Measurements from ENCODE around the gene ZNF778. TPM values are rescaled to one million over a fixed set of nuclear protein-coding genes. Genes with fewer than 3 reads are reported as not detected.

Gene ZNF778
- total RNA-seq, 1 experiment from 2014 or later = 19.5 TPM

DNA sequence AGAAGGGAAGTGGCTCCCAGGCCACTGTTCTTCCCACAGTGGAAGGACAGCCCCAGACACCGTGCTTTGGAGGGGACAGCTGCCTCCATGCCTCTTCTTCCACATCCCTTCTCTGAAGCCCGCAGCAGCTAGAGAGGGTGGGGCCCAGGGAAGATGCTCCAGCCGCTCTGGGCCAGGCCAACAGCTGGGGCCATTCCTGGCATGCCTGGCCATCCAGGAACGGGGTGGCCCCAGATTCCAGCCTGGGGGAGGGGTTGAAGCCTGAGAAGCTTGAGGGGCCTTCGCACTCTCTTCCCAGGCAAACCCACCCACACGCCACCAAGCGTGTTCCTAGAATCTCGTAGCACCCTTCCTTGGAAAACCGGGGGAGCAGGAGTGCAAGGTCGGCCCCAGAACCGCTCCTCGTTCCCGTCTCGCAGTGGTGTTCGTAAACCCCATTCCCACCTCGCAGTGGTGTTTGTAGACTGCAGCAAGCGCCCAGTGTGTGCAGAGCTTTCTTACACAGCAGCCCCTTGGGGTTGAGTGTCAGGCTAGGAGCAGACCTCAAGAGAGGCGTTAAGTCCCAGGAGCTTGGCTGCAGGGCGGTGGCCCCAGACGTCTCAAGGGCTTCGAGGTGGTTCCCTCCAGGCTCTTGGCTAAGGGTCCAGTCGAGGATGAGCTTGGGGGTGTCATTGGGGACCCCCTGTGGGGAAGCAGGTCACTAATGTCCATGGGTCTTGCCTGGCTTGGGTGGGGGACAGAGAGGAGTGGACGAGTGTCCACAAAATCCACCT lies 43.3 kb upstream of the ZNF778 start:
- no peak overlapping the region for H3K4me2 ChIP-seq (ENCODE audit: low read length)
- no peak overlapping the region for H3K4me3 ChIP-seq (replicated peaks in 1 of 2; ENCODE audit: low read depth in 1 of 2, low read length in 2 of 2)
- H2AFZ ChIP-seq (ENCODE audit: low read depth, low read length, poor library complexity, severe bottlenecking) = no peak overlapping the region
- no peaks in the 10 kb centered on the region for H3K27me3 ChIP-seq (ENCODE audit: insufficient read depth, low read length)
- CTCF ChIA-PET = no interaction called here
- H3K9me3 ChIP-seq (ENCODE audit: control insufficient read depth in 1 of 2, insufficient read depth in 1 of 2, low read depth in 1 of 2, low read length in 2 of 2) = no peaks in the 10 kb centered on the region
- no peak for ATAC-seq
- no peak overlapping the region for H3K9ac ChIP-seq (ENCODE audit: low read length)
- H4K20me1 ChIP-seq (ENCODE audit: insufficient read depth) = no peaks in the 10 kb centered on the region
- H3K79me2 ChIP-seq (ENCODE audit: insufficient read depth, low read length) = no peaks in the 10 kb centered on the region
- RAD21 ChIA-PET (ENCODE audit: low non-redundant PET in 1 of 2, low total read pairs in 2 of 2, uncharacterized antibody in 2 of 2, unreplicated experiment in 2 of 2) = no interaction called here
- H3K4me1 ChIP-seq (ENCODE audit: control insufficient read depth in 1 of 2, insufficient read depth in 2 of 2, low read length in 2 of 2) = peaks cover 19 to 23% of the 10 kb centered on the region in 2 experiments
- TF ChIP-seq SIN3A (IDR thresholded peaks at IDR 0.05; ENCODE audit: low read depth) = no peak
- no peak for TF ChIP-seq EGR1 (IDR thresholded peaks at IDR 0.05; ENCODE audit: low read depth)
- TF ChIP-seq, protein P1, sequence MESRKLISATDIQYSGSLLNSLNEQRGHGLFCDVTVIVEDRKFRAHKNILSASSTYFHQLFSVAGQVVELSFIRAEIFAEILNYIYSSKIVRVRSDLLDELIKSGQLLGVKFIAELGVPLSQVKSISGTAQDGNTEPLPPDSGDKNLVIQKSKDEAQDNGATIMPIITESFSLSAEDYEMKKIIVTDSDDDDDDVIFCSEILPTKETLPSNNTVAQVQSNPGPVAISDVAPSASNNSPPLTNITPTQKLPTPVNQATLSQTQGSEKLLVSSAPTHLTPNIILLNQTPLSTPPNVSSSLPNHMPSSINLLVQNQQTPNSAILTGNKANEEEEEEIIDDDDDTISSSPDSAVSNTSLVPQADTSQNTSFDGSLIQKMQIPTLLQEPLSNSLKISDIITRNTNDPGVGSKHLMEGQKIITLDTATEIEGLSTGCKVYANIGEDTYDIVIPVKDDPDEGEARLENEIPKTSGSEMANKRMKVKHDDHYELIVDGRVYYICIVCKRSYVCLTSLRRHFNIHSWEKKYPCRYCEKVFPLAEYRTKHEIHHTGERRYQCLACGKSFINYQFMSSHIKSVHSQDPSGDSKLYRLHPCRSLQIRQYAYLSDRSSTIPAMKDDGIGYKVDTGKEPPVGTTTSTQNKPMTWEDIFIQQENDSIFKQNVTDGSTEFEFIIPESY (IDR thresholded peaks at IDR 0.05; ENCODE audit: extremely low read depth, insufficient replicate concordance, low read length) = no peak
- TF ChIP-seq ZNF274 (IDR thresholded peaks at IDR 0.05; ENCODE audit: low read depth, low read length) = no peak
- TF ChIP-seq CEBPB (IDR thresholded peaks at IDR 0.05; ENCODE audit: low read depth) = no peak
- no peak for TF ChIP-seq CBX3 (IDR thresholded peaks at IDR 0.05; ENCODE audit: low read depth)
- TF ChIP-seq, protein P2, sequence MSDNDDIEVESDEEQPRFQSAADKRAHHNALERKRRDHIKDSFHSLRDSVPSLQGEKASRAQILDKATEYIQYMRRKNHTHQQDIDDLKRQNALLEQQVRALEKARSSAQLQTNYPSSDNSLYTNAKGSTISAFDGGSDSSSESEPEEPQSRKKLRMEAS (IDR thresholded peaks at IDR 0.05) = no peak
- TF ChIP-seq EZH2phosphoT487 (IDR thresholded peaks at IDR 0.05; ENCODE audit: borderline replicate concordance) = no peak
- no peak for TF ChIP-seq FOSL1 (IDR thresholded peaks at IDR 0.05; ENCODE audit: low read depth)
- TF ChIP-seq, protein P3, sequence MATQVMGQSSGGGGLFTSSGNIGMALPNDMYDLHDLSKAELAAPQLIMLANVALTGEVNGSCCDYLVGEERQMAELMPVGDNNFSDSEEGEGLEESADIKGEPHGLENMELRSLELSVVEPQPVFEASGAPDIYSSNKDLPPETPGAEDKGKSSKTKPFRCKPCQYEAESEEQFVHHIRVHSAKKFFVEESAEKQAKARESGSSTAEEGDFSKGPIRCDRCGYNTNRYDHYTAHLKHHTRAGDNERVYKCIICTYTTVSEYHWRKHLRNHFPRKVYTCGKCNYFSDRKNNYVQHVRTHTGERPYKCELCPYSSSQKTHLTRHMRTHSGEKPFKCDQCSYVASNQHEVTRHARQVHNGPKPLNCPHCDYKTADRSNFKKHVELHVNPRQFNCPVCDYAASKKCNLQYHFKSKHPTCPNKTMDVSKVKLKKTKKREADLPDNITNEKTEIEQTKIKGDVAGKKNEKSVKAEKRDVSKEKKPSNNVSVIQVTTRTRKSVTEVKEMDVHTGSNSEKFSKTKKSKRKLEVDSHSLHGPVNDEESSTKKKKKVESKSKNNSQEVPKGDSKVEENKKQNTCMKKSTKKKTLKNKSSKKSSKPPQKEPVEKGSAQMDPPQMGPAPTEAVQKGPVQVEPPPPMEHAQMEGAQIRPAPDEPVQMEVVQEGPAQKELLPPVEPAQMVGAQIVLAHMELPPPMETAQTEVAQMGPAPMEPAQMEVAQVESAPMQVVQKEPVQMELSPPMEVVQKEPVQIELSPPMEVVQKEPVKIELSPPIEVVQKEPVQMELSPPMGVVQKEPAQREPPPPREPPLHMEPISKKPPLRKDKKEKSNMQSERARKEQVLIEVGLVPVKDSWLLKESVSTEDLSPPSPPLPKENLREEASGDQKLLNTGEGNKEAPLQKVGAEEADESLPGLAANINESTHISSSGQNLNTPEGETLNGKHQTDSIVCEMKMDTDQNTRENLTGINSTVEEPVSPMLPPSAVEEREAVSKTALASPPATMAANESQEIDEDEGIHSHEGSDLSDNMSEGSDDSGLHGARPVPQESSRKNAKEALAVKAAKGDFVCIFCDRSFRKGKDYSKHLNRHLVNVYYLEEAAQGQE (IDR thresholded peaks at IDR 0.05; ENCODE audit: low read depth) = no peak
- TF ChIP-seq POLR2AphosphoS5 (IDR thresholded peaks at IDR 0.05; ENCODE audit: low read depth, low read length) = no peak
- no peak for TF ChIP-seq SRF (IDR thresholded peaks at IDR 0.05; ENCODE audit: low read depth)
- intact Hi-C loops (cut with micrococcal nuclease) = no loop called here
- H3K36me3 ChIP-seq (ENCODE audit: control insufficient read depth in 1 of 2, insufficient read depth in 2 of 2, low read length in 2 of 2) = no peaks in the 10 kb centered on the region
- no peak for DNase-seq (ENCODE audit: low read depth, low spot score)
- POLR2A ChIA-PET = interaction anchor here (0.6 to 1.1 kb wide), 2 partner anchors 19 to 754 kb away, joined by 3 read pairs; no protein-coding TSS in a partner anchor
- H3K27ac ChIP-seq (ENCODE audit: low read depth, low read length) = no peak overlapping the region
- H3K9me2 ChIP-seq (ENCODE audit: insufficient read depth) = no peaks in the 10 kb centered on the region
- BruUV-seq (replicated peaks) = no TSS peak
